Superior temporal gyrus (tissue), 1 donor: ENCODE measurements around the gene PHYHD1.
"Not testable (repeated sequence)": the region's sequence is repeated elsewhere in the genome, so short reads cannot be mapped to it uniquely, and the experiment has no call there.

ENCODE experiments used
- DNase-seq: peaks from one replicate; pipeline ENCODE4 v3.0.0-alpha.2; 2016; ENCODE audit errors: extremely low spot score

Gene PHYHD1

DNA sequence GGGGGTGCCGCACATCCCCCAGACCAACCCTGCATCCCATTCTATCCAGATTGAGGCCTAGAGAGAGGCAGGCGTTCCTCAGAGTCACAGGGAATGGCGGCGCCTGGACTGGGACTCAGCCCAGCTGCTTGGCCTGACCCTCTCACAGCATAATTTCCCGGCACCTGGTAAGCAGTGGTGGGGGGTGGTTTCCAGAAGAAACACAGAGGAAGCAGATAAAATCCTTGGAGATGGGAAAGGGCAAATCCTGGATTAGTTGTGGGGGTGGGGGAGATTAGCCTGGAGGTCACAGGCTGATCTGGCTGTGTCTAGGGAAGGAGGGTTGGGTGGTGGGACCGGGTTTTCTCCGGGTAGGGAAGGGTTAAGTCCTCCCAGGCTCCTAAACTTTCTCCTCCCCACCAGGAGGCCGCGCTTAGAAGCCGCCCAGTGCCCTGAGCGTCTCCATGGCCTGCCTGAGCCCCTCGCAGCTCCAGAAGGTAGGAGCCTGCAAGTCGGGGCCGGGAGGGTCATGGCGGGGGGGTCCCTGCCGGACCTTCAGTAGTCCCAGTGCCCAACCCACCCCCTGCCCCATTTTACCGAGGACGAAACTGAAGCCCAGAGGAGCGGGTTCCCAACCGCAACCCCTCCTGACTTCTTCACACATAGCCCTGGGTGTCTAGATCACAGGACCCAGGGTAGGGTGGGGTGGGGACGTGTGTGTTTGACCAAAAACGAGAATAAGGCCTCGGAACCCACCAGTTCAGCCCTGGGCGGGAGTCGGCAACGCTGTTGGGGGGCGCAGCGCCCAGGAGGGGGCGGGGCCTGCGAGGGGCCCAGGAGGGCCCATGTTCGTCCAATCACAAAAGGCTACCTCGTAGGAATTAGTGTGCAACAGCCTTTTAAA is 1.3 kb downstream of the PHYHD1 start:
- DNase-seq, result no peak

DNA sequence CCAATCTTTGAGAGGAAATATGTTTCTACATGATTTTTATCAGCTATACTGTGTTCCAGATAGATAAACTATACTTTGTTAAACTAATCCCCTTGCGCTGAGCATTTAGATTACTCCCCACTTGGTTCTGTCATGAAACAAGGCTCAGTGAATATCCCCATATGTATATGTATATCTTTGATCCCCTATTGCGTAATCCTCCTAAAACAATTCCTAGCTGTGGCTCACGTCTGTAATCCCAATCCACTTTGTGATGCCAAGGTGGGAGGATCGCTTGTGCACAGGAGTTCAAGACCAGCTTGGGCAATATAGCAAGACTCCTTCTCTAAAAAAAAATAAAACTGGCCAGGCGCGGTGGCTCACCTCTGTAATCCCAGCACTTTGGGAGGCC is 2.7 kb downstream of the PHYHD1 start:
- no peak for DNase-seq

DNA sequence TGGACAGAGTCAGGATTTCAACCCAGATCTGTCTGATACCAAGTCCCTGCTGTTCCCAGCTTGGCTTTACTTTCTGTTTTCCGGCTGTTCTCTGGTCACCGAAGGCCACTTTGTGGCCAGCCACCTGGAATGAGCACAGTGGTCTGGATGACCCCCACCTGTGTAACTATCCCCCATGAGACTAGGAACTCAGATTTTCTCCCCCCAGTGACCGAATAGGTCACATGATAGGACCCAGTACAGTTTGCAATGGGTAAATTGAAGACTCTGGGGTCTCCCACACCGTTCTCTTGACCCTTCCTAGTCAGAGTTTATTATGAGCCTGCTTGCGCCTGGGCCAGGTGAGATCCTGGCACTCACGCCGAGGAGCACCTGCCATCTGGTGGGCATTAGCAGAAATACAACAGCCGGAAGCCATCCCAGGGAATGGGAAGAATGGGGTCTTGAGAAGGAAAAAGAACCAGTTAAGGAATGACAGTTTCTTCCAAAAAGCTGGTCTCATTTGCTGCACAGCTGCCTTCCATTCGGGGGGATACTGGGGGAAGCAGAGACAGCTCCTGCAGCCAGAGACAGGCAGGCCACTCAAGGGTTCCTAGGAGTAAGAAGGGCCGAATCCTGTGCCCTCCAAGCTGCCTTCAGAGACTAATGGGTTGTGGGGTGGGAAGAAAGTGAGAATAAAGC is 7.1 kb downstream of the PHYHD1 start:
- DNase-seq, result peak; percentile 77

DNA sequence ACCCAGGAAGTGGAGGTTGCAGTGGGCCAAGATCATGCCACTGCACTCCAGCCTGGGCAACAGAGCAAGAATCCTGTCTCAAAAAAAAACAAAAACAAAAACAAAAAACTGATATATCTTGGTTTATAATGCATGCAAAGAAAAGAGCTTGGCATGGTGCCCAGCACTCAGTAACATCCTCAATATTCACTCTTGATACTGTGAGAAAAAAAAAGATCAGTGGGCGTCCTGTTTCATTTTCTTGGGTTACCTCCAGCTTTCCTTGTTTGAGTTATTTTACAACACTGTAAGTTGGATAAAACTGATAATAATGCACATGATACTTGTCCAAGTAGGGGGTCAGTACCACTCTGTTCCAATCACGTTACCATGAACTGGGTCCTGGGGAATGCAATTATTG is 7.8 kb downstream of the PHYHD1 start:
- DNase-seq, result no peak

DNA sequence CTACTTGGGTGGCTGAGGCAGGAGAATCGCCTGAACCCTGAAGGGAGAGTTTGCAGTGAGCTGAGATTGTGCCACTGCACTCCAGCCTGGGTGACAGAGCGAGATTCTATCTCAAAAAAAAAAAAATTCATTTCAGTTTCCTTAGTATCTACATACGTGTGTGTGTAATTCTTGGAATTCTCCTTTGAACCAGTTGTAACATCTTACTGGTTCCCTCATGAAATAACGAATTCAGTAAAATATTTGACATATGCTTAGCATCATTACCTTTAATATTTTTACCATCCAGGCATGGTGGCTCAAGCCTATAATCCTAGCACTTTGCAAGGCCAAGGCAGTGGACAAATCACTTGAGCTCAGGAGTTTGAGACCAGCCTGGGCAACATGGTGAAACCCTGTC is 8.8 kb downstream of the PHYHD1 start:
- DNase-seq, result no peak

DNA sequence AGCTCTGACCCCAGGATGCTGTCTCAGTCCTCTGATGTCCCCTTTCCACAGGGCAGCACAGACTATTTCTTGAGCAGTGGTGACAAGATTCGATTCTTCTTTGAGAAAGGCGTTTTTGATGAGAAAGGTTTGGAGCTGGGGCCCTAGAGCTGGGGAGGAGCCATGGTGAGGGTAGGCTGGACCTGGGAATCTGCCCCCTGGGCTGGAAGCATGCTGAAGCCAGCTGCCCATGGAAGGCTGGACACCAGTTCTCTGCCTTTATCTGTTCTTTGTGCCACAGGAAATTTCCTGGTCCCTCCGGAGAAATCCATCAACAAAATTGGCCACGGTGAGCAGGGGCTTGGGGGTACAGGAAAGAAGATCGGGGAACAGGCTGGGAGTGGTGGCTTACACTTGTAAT is 12.9 kb downstream of the PHYHD1 start:
- DNase-seq, result no peak

DNA sequence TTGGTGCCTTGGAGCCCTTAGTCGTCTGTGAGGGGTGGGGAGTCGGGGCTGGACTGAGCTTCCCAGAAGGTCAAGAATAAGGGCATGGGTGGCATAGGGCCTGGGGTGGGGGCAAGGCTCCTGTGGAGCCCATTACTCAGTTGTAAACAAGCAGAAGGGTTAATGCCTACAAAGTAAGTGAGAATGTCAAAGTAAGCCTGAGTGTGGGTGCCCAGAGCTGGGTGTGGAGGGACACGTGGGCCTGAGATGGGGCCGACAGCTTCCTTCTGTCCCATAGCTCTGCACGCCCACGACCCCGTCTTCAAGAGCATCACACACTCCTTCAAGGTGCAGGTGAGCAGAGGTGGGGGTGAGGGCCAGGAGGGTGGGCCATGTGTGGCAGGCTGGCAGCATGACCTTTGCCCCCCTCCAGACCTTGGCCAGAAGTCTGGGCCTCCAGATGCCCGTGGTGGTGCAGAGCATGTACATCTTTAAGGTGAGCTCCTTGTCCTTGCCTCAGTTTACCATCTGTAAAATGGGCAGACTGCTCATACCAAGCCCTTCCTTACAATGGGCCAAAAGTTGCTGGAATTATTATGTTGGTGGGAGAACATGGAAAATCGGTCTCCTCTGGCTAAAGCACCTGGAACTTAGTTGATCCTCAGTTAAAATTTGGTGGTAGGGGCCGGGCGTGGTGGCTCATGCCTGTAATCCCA is 15.5 kb downstream of the PHYHD1 start:
- DNase-seq, result no peak

DNA sequence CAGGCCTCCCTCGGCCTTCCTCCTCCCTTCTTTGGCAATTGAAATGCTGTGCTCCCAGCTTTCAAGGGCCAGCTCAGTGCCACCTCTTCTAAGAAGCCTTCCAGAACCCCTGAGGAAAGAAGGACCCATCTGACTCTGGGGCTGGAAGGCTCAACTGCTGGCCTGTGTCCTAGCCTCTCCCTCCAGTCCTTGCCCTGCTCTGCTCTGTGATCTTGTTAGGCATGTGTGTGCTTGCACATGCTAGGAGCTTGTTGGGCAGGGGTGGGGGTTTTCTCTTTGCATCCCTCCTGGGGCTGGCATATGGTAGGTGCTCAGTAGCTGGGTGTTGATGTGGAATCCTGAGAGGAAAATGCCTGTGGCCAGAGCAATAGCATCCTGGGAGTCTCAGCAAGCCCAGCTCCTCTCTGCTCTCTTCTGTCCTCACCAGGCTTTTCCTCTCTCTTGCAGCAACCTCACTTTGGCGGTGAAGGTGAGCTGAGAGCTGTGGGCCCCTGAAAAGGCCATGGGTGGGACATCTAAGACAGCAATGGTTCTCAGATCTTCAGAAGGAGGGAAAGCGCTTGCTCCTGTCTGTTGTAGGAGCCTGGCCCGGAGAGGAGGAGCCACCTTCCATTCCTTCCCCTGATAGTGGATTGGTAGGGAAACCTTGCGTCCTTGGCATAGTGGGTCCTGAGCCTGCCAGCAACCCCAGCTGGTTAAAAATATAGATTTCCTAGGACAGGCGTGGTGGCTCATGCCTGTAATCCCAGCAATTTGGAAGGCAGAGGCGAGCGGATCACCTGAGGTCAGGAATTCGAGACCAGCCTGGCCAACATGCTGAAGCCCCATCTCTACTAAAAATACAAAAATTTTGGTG is 16.8 kb downstream of the PHYHD1 start:
- DNase-seq, result no peak

DNA sequence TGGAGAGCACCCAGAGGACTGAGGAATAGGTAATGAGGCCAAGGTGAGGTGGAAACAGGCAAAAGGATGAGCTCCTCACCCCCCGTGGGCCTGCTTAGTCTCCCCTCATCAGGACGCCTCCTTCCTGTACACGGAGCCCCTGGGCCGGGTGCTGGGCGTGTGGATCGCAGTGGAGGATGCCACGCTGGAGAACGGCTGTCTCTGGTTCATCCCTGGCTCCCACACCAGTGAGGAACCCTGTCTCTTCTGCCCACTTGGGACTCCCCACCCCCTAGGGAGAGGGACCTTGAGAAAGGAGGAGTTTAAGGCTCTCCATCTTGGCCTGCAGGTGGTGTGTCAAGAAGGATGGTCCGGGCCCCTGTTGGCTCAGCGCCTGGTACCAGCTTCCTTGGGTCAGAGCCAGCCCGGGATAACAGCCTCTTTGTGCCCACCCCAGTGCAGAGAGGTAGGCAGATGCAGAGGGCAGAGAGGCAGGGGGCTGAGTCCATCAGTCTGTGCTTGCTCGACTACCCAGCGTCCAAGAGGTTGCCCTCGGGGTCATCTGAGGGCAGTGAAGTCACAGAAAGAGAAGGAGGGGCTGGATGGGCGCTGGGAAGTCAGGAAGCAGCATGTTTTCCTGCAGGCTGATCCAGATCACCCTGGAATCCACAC is 19.6 kb downstream of the PHYHD1 start:
- no peak for DNase-seq

DNA sequence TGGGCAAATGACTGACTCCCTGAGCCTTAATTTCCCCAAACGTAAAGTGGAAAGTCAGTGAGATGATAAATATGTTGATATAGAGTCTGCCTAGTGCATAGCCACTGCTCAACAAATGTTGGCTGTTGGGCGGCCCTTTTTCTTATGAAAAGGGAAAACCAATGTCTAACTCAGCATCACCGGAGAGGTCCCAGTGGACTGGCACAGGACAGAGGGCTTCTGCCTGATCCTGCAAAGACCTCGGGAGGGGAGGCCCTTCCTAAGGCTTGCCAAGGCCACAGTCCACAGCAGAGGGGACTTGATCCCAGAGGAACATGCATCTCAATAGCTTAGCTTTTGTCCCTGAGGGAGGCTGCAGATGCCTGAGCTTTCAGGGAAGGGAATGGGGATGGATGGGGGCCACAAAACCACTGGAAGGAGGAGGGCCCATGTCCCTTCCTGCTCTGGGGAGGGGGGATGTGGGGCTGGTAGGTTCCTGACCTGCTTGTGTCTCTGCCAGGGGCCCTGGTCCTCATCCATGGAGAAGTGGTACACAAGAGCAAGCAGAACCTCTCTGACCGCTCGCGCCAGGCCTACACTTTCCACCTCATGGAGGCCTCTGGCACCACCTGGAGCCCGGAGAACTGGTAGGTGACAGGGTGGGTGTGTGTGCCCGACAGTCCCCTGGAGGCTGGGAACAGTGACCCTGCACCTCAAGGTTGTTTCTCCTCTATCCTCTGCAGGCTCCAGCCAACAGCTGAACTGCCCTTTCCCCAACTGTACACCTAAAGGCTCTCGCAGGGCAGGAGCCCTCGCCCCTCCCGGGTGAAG is 20.4 kb downstream of the PHYHD1 start:
- DNase-seq, result no peak

DNA sequence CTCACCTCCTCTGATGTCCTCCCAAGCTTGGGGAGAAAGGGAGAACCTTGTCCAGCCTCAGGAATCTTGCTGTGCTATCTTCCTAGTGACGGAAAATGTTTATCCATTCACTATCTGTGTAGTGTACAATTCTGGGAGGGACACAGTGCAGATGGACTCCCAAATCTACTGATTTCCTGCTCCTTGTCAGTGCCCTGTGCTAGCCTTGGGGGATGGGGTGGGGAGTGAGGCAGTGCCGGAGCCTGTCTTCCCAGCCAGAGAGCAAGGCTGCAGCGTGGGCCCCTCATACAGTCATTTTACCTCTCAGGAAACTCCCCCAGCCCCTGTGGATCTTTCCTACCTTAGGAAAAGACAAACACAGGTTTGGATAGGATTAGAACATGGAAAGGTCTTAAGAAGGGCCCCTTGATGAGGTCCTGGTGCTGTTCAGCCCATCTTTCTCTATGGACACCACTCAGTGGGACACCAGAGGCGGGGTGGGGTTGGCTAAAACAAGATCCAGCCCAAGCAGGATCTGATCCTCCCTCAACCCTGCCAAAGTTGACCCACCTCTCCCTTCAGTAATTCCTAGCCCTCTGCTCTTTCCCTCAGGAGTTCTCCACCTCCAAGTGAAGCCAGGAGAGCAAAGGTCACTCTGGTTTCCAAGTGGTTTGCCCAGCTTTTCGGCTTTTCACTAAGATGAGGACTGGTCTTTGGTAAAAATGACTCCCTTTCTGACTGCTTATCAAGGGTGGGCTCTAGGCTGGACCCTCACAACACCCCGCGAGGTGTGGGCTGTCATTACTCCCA is 23.2 kb downstream of the PHYHD1 start:
- DNase-seq, result no peak

DNA sequence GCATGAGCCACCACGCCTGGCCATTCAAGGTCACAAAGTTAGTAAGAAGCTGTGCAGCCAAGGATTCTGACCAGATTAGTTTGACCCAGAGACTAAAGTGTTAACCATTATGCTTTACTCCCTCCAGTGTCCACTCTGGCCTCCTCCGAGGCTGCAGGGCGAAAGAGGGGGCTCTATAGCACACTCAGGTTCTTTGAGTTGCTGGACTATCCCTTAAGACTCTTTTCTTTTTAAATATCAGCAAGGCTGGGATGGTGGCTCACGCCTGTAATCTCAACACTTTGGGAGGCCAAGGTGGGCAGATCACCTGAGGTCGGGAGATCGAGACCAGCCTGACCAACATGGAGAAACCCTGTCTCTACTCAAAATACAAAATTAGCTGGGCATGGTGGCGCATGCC is 24.2 kb downstream of the PHYHD1 start:
- not testable (repeated sequence) for DNase-seq

DNA sequence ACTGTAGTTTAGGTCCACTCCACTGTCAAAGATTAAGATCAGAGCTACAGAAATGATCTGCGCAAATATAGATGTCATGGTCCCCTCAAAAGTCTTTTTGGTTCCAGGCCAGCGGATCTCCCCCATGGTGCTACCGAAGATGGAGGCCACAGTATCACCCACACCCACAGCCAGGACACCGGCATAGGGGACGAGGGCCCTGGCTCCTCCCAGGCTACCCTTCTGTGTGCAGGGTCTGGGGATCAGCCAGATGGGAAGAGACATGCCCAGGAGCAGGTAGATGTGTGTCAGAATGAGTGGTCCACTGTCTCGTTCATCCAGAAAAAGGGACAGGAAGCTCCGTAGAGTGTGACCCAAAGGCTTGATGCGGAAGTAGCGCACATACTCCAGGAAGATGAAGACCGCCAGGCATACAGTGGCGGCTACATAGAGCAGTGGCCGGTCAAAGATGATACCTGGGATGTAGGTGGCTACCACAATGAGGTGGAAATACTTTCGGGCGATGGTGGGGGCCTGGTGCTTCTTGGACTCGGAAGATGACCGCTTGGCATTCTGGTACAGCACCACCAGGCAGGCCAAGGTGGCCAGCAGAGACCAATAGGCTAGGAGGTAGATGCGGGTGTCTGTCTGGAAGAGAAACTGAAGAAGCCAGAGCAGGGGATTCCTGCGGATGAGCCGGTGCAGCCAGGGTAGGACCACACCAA is 25.2 kb downstream of the PHYHD1 start:
- no peak for DNase-seq

DNA sequence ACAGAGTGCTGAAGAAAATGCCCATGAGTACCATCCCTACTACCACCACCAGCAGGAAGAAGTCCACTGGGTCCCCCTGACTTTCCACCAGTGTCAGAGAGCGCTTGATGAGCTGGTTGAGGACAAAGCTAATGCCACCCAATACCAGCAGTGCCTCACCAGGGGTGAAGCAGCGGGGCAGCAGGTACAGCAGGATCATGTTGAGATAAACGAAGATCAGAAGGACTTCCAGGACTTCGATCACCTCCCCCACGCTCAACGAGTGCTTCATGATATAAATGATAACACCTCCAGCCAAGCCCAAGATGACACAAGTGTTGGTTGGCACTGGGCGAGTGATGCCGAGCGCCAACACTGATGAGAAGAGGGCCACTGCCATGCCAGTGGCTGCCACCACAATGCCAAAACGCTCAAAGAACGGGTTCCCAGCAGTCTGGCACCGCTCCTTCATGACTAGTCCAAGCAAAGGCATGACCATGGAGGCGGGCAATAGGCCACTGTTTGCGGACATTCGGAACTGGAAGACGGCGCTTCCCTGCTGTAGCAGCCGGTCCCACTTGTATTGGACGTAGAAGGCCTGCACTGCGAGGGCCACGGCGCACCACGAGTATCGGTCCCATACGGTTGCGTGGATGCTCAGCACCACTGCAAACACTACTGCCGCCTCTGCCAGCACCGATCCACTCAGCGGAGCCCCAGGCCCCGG is 25.9 kb downstream of the PHYHD1 start:
- peak; percentile 36 for DNase-seq

DNA sequence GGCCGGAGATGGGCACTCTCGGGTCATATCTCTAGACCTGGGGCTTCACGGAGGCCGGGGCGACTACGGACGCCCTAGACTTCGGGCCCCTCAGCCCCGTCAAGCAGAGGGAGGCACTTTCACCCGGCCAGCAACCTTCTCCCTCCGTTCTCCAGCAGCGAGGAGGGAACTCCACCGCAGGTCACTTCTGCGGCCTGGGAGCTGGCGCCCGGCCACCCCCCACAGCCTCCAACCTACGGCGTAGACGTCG is 26.4 kb downstream of the PHYHD1 start:
- no peak for DNase-seq

DNA sequence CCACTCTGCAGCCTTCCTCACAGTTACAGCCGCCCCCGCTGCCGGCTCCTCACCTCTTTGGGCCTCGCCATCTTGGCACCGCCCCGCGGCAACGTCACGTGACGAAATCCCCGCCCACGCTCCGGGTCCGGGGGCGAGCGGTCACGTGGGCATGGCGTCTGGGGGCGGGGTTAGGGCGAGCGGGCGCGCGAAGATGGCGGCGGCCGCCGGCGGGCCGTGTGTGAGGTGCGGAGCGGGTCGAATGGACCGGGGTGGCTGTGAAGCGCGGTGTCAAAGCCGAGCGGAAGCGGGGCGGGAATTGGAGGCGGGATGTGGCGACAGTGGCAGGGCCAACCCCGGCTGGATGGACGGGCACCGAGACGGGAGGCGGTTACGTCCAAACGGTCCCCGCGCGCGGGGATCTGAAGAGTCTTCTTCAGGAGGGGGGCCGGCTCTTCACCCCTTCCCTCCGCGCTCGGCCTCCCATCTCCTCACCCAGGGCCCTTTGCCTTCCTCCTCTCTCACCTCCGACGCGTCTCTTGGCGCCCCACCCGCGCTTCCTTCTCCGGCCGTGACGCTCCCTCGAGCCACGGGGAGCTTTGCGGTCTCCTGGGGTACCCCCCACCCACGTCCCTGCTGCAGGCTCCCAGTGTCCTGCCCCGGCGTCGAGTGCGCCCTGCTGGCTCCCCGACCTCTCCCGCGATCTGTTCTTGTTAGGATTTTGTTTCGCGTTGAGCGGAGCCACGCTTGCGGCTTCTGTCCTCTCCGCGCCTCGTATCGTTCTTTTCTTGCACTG is 26.9 kb downstream of the PHYHD1 start, which contains the start of the genes DOLK and NUP188:
Gene DOLK, minus strand, starts transcription at position 77 of the 775 bp plus-strand sequence. CDS start 300 bp downstream, outside the sequence.
Gene NUP188, plus strand, starts transcription at position 173 of the 775 bp plus-strand sequence. Its CDS starts 21 bp downstream, at position 194.
- DNase-seq, result peak; percentile 95

DNA sequence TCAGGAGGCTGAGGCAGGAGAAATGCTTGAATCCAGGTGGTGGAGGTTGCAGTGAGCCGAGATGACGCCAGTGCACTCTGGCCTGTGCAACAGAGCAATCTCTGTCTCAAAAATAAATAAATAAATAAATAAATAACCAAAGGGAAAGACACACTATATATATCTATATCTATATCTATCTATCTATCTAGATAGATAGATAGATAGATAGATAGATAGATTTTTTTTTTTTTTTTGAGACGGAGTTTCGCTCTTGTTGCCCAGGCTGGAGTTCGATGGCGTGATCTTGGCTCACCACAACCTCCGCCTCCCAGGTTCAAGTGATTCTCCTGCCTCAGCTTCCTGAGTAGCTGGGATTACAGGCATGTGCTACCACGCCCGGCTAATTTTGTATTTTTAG is 40.6 kb downstream of the PHYHD1 start:
- not testable (repeated sequence) for DNase-seq
